HepG2 (cell line): ENCODE measurements around the gene LACTBL1. TPM values are rescaled to one million over a fixed set of nuclear protein-coding genes. Genes with fewer than 3 reads are reported as not detected.

Experiments
- CEBPB ChIP-seq: IDR thresholded peaks from 2 replicates; pipeline ENCODE4 v1.6.1; 2011; ENCODE audit warnings: low read depth, low read length, improper control_type of control experiment, borderline replicate concordance
- DMAP1 ChIP-seq: IDR thresholded peaks from 2 replicates; pipeline ENCODE4 v1.6.1; 2016
- DMTF1 ChIP-seq: sonication (generic); formaldehyde crosslinking; IDR thresholded peaks from 2 replicates; pipeline ENCODE4 v1.4.0; 2020; ENCODE audit warnings: mild to moderate bottlenecking, missing genetic modification reagents
- FOXK2 ChIP-seq: fragments of 450-650 bp; IDR thresholded peaks from 2 replicates; pipeline ENCODE4 v1.6.1; 2016
- GPN1 ChIP-seq: sonication (generic); formaldehyde crosslinking; IDR thresholded peaks from 2 replicates; pipeline ENCODE4 v1.5.1; 2020; ENCODE audit warnings: missing genetic modification reagents, borderline replicate concordance
- MAF1 ChIP-seq: sonication (generic); formaldehyde crosslinking; IDR thresholded peaks from 2 replicates; pipeline ENCODE4 v1.5.0; 2020; ENCODE audit warnings: missing genetic modification reagents, borderline replicate concordance
- NBN ChIP-seq: fragments of 450-650 bp; conservative IDR thresholded peaks from 2 replicates; pipeline ENCODE4 v1.6.1; 2017
- NR2F6 ChIP-seq, 2 experiments: IDR thresholded peaks; 2 replicates each; pipeline ENCODE4 v1.6.1; 2016; ENCODE audit warnings: antibody characterized with exemption in 1 of 2, mild to moderate bottlenecking in 1 of 2
- PHF5A ChIP-seq: IDR thresholded peaks from one replicate; pipeline ENCODE4 v1.6.1; 2018; ENCODE audit warnings: low read depth, missing genetic modification reagents; ENCODE audit not compliant: unreplicated experiment
- REL ChIP-seq: sonication (generic); formaldehyde crosslinking; conservative IDR thresholded peaks from 2 replicates; pipeline ENCODE4 v1.8.0; 2022; ENCODE audit warnings: mild to moderate bottlenecking, missing genetic modification reagents, moderate library complexity
- RFX5 ChIP-seq: IDR thresholded peaks from 2 replicates; pipeline ENCODE4 v1.6.1; 2011; ENCODE audit warnings: low read depth, low read length, improper control_type of control experiment
- SCMH1 ChIP-seq: sonication (generic); formaldehyde crosslinking; IDR thresholded peaks from 2 replicates; pipeline ENCODE4 v1.9.0; 2021; ENCODE audit warnings: missing genetic modification reagents, mild to moderate bottlenecking, borderline replicate concordance
- SMAD1 ChIP-seq: sonication (generic); formaldehyde crosslinking; IDR thresholded peaks from 2 replicates; pipeline ENCODE4 v1.4.0; 2020; ENCODE audit warnings: missing genetic modification reagents, low read depth, mild to moderate bottlenecking, borderline replicate concordance
- SNAPC2 ChIP-seq: sonication (generic); formaldehyde crosslinking; IDR thresholded peaks from 2 replicates; pipeline ENCODE4 v1.8.1; 2022; ENCODE audit warnings: mild to moderate bottlenecking, missing genetic modification reagents
- THYN1 ChIP-seq: sonication (generic); formaldehyde crosslinking; IDR thresholded peaks from 2 replicates; pipeline ENCODE4 v1.8.1; 2023; ENCODE audit warnings: low read depth, mild to moderate bottlenecking, moderate library complexity, missing genetic modification reagents, borderline replicate concordance
- USF2 ChIP-seq, 2 experiments: sonication (generic) in 1 of 2; formaldehyde crosslinking in 1 of 2; IDR thresholded peaks; 2 replicates each; pipeline versions ENCODE4 v1.5.1 to v1.6.1; 2011 to 2020; ENCODE audit warnings: borderline replicate concordance in 1 of 2, low read depth in 1 of 2, low read length in 1 of 2, mild to moderate bottlenecking in 1 of 2, missing genetic modification reagents in 1 of 2, moderate library complexity in 1 of 2
- ZNF136 ChIP-seq: sonication (generic); formaldehyde crosslinking; IDR thresholded peaks from 2 replicates; pipeline ENCODE4 v1.8.1; 2022; ENCODE audit warnings: low read depth, mild to moderate bottlenecking, moderate library complexity, missing genetic modification reagents
- ZNF207 ChIP-seq: fragments of 450-650 bp; IDR thresholded peaks from 2 replicates; pipeline ENCODE4 v1.6.1; 2016; ENCODE audit warnings: antibody characterized with exemption, borderline replicate concordance
- ZNF354B ChIP-seq: sonication (generic); formaldehyde crosslinking; IDR thresholded peaks from 2 replicates; pipeline ENCODE4 v1.8.0; 2022; ENCODE audit warnings: mild to moderate bottlenecking, missing genetic modification reagents
- polyA plus RNA-seq, 8 experiments: library from polyadenylated mRNA; depleted of rRNA in 3 of 8; stranded (reverse) in 7 of 8; unstranded in 1 of 8; fragments of >200 nt; fragmentation: Illumina TruSeq in 4 of 8; extraction: Trizol in 4 of 8; gene quantifications; 2 replicates each; pipeline versions ENCODE4 v1.2.1 to v1.2.3, GENCODE V29; 2011 to 2016; ENCODE audit warnings: low read depth in 4 of 8, missing spikeins in 1 of 8, mixed read lengths in 1 of 8; ENCODE audit not compliant: insufficient read depth in 1 of 8
- total RNA-seq, 5 experiments: library from RNA; depleted of rRNA; stranded (reverse); fragments of >200 nt; fragmentation: Illumina TruSeq; extraction: Trizol; gene quantifications; 2 replicates each; pipeline ENCODE4 v1.2.3, GENCODE V29; 2016; ENCODE audit warnings: low read depth in 1 of 5
- TF ChIP-seq, protein P1 (sequence below): sonication (generic); formaldehyde crosslinking; IDR thresholded peaks from 2 replicates; pipeline ENCODE4 v1.4.0; 2020; ENCODE audit warnings: missing genetic modification reagents, borderline replicate concordance
- TF ChIP-seq, protein P2 (sequence below): sonication (generic); formaldehyde crosslinking; IDR thresholded peaks from 2 replicates; pipeline ENCODE4 v1.4.0; 2020; ENCODE audit warnings: mild to moderate bottlenecking, missing genetic modification reagents

The LACTBL1 gene
- total and polyA plus RNA-seq, 2 of the 13 experiments (the other 11 are each of a cell fraction or from before 2014, with no cell fraction given), result 0.12 to 1.3 TPM

DNA sequence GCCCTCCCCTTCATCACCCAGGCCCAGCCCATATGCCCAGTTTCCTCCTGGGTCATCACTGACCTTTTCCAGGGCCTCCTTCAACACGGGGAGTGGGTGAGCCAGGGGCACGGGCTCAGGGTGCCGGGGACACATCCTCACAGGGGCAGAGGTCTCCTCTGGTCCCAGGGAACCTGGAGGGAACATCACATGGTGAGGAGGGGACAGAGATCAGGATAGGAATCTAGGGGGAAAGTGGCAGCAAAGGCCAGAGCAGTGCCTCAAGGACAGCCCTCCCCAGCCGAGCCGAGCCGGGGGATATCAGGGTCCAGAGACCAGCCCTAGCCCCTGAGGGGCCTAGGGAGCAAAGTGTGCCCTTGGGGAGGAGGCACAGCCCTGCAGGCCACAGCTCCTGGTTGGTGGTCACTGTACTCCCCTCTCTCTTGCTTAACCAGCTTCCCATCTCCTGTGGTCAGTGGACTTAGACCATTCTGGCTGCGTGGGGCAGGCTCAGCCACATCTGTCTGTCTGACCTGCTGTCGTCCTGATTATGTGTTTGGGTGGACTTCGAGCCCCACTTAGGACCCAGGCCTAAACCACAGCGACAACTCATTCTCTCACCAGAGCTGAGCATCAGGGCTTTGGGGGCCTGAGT lies 9.5 kb downstream of the LACTBL1 start (continued):
- no peak; the same call in 1 of the 2 replicates for TF ChIP-seq NR2F6 (IDR thresholded peaks at IDR 0.05)
- TF ChIP-seq NR2F6 (CRISPR knock-in tag; IDR thresholded peaks at IDR 0.05), result peak; percentile 31; the same call in 1 of the 2 replicates
- no peak for TF ChIP-seq ZNF136
- no peak for TF ChIP-seq REL (CRISPR knock-in tag)
- peak; percentile 53; the same call in 1 of the 2 replicates for TF ChIP-seq SMAD1 (CRISPR knock-in tag)
- TF ChIP-seq DMTF1 (CRISPR knock-in tag), result no peak
- TF ChIP-seq FOXK2, result no peak
- TF ChIP-seq, protein P1, sequence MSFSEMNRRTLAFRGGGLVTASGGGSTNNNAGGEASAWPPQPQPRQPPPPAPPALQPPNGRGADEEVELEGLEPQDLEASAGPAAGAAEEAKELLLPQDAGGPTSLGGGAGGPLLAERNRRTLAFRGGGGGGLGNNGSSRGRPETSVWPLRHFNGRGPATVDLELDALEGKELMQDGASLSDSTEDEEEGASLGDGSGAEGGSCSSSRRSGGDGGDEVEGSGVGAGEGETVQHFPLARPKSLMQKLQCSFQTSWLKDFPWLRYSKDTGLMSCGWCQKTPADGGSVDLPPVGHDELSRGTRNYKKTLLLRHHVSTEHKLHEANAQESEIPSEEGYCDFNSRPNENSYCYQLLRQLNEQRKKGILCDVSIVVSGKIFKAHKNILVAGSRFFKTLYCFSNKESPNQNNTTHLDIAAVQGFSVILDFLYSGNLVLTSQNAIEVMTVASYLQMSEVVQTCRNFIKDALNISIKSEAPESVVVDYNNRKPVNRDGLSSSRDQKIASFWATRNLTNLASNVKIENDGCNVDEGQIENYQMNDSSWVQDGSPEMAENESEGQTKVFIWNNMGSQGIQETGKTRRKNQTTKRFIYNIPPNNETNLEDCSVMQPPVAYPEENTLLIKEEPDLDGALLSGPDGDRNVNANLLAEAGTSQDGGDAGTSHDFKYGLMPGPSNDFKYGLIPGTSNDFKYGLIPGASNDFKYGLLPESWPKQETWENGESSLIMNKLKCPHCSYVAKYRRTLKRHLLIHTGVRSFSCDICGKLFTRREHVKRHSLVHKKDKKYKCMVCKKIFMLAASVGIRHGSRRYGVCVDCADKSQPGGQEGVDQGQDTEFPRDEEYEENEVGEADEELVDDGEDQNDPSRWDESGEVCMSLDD (CRISPR knock-in tag), result no peak
- TF ChIP-seq MAF1 (CRISPR knock-in tag), result no peak
- TF ChIP-seq ZNF207, result no peak
- TF ChIP-seq ZNF354B (CRISPR knock-in tag), result peak; percentile 70; the same call in 1 of the 2 replicates
- no peak for TF ChIP-seq PHF5A (CRISPR knock-in tag)
- no peak for TF ChIP-seq RFX5
- no peak for TF ChIP-seq USF2 (IDR thresholded peaks at IDR 0.05; ENCODE audit: low read depth, low read length)
- TF ChIP-seq USF2 (CRISPR knock-in tag; IDR thresholded peaks at IDR 0.05; ENCODE audit: borderline replicate concordance), result no peak; the same call in 1 of the 2 replicates
- TF ChIP-seq GPN1 (CRISPR knock-in tag), result no peak
- TF ChIP-seq THYN1, result no peak
- TF ChIP-seq CEBPB, result peak; percentile 82
- TF ChIP-seq, protein P2, sequence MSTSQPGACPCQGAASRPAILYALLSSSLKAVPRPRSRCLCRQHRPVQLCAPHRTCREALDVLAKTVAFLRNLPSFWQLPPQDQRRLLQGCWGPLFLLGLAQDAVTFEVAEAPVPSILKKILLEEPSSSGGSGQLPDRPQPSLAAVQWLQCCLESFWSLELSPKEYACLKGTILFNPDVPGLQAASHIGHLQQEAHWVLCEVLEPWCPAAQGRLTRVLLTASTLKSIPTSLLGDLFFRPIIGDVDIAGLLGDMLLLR (CRISPR knock-in tag), result no peak
- TF ChIP-seq NBN, result no peak
- 0 out of 2 replicates have a peak, but pooled peaks have one; percentile 62 for TF ChIP-seq SNAPC2 (CRISPR knock-in tag)
- TF ChIP-seq SCMH1, result no peak
- no peak for TF ChIP-seq DMAP1 (CRISPR knock-in tag)
